Activated CD4-positive, CD25-positive, alpha-beta regulatory T cell treated with anti-CD3 and anti-CD28 coated beads, Interleukin-2, amount 50 U/mL, for 72 hours (primary cell): ENCODE measurements around the gene AGL.
"Not testable (repeated sequence)": the region's sequence is repeated elsewhere in the genome, so short reads cannot be mapped to it uniquely, and the experiment has no call there.

Experiments used
- DNase-seq: peaks from one replicate; pipeline ENCODE4 v3.0.0; 2021

AGL gene

DNA sequence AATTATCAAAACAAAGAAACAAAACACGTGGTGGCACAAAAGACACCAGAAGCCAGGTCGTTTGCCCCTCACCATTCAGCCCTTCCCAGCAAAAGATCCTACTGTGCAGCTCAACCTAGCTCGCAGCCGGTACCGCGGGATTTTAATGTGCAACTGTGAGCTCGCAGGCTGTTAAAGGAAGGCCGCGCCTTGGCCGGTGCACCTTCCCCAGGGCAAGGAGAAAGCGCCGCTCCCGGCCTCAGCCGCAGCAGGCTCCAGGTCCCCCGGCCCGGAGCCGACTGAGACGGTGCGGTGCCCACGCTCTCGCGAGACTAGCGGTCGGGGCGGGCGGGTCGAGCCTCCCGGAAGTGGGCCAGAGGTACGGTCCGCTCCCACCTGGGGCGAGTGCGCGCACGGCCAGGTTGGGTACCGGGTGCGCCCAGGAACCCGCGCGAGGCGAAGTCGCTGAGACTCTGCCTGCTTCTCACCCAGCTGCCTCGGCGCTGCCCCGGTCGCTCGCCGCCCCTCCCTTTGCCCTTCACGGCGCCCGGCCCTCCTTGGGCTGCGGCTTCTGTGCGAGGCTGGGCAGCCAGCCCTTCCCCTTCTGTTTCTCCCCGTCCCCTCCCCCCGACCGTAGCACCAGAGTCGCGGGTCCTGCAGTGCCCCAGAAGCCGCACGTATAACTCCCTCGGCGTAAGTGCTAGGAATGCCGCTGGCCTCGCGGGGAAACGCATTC lies at the start of gene AGL:
Gene AGL (plus strand): TSS at position 618 of the 715 bp plus-strand sequence. CDS start 682 bp downstream, outside the sequence.
- DNase-seq = peak; percentile 88

GRCh38 chr1:99801584-99801983 lies 48.6 kb upstream of the AGL start:
- DNase-seq = no peak

DNA sequence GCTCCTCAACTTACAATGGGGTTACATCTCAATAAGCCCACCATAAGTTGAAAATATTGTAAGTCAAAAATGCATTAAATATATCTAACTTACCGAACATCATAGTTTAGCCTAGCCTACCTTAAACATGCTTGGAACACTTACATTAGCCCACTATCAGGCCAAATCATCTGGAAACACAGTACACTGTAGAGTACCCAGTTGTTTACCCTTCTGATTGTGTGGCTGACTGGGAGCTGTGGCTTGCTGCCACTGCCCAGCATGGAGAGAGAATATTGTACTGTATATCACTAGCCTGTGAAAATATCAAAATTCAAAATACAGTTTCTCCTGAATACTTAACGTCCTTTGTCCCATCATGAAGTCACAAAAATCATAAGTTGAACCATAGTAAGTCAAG lies 43.3 kb upstream of the AGL start:
- no peak for DNase-seq

DNA sequence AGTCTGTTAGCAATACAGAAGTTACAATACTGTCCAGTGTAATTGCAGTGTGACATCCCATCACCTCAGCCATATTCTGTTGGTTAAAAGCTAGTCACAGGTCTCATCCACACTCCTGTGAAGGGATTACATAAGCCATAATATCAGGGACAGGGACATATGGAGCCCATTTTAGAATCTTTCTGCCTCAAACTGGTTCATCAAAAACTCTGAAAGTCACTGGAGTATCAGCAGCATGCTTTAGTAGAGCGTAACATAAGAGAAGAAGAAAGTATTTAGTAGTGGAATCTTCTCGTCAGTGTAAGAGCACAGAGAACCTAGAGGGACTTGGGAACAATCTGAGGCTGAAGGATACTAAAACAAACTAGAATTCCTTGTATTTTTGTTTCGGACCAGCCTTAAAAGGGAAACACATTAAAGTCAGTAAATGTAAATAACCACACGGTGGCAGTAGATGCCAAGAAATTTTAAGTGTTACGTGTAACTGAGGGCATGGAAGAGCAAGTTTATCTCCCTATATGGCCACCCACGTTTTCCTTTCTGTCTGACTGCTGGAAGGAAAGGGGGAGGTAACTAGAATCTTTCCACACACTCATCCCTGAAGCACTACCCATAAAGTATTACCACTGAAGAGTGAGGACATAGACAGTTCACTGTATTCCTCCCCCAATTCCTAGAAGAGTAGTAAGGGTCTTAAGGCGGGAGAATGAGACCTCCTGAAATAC lies 41.6 kb upstream of the AGL start:
- no peak for DNase-seq

GRCh38 chr1:99811075-99811474 lies 39.1 kb upstream of the AGL start:
- DNase-seq = no peak

- no peak for DNase-seq
These were observed 38.4 kb upstream of the AGL start for GRCh38 chr1:99811747-99812146.

DNA sequence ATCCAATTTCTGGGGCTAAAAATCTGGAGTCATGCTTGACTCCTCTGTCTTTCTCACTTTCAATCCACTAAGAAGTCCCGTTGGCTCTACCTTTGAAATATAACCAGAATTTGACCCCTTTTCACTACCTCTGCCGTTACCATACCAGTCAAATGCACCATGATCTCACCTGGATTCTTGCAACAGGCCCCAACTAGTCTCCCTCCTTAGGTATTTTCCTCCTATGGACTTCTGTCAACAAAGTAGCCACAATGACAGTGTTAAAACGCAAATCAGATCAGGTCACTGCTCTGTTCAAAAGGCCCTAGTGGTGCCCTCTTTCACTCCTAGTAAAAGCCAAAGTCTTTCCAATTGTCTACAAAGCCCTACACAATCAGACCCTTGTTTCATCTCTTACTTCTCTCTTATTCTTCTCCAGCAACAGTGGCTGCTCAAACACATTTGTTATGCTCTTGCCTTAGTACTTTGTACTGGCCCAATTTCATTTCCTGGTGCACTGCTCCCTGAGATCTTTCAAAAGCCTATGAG lies 35.7 kb upstream of the AGL start:
- DNase-seq = no peak

DNA sequence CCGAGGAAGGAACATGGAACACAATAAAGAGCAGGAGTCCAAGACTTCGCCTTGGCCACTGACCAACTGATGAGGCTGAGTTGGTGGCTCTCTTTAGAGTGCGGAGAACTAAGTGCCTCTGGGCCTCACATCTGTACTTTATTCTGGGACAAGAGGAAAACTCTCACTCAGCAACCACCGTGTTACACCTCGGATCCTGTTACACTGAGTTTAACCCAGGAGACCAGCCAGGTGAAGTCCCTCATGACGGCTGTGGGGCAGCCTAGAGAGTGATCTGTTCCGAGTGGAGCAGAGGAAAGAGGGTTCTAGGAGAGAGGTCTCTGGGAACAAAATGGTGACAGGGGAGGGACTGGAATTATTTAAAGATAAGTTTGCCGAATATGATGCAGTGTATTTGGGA lies 33.5 kb upstream of the AGL start:
- no peak for DNase-seq

DNA sequence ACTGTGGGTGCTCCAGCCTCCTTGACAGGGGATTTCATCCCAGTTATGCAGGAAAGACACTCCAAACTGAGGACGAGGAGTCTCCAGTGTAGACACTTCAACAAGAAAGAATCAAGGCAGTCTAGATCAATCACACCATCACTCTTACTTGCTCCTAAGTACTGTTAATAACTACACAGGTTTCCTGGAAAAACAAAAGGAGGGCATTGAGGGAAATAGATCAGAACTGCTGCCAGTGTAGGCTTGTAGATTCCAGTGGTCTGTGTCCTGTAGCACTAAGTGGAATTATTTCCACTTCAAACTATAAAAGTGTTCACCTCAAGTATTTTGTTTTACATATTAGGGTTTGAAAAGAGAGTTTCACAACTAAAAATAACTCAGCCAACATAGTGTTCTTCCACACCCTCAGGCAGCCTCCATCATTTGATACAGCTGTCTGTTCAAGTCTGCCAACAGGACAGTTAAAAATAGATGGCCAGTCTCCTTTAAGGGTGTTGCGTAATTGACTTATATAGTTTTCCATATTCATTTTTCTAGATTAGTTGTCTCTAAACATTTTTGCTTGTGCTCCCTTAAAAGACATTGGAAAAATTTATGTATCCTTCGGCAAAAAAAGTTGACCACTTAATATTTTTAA lies 32.0 kb upstream of the AGL start:
- no peak for DNase-seq

- DNase-seq = no peak
These were observed 29.6 kb upstream of the AGL start for GRCh38 chr1:99820546-99820945.

- no peak for DNase-seq
These were observed 25.1 kb upstream of the AGL start for GRCh38 chr1:99825098-99825497.

- DNase-seq = no peak
These were observed 24.5 kb upstream of the AGL start for GRCh38 chr1:99825702-99826101.

GRCh38 chr1:99827970-99828369 lies 22.2 kb upstream of the AGL start:
- no peak for DNase-seq

DNA sequence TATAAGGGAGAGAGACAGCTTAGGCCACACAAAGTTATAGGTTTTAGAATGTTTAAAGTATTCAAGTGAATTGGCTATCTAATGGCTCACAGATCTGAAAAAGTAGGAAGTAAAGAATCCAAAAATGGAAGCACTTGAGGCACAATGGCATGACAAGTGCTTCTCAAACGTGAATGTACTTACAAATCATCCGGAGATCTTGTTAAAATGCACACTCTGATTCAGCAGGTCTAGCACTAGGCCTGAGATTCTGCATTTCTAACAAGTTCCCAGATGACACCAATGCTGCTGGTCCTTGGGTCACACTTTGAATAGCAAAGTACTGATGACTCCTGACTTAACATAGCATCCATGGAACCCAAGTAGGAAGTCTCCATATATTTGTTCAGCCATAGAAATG lies 20.9 kb upstream of the AGL start:
- no peak for DNase-seq

GRCh38 chr1:99833911-99834310 lies 16.2 kb upstream of the AGL start:
- DNase-seq = not testable (repeated sequence)

- not testable (repeated sequence) for DNase-seq
These were observed 13.7 kb upstream of the AGL start for GRCh38 chr1:99836171-99837103.

DNA sequence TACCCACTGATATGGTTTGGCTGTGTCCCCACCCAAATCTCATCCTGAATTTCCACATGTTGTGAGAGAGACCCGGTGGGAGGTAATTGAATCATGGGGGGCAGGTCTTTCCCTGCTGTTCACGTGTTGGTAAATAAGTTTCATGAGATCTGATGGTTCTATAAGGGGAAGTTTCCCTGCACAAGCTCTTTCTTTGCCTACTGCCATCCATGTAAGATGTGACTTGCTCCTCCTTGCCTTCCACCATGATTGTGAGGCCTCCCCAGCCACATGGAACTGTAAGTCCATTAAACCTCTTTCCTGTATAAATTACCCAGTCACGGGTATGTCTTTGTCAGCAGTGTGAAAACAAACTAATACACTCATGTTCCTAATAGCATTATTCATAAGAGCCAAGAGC lies 9.8 kb upstream of the AGL start:
- DNase-seq = not testable (repeated sequence)

GRCh38 chr1:99843760-99844159 lies 6.4 kb upstream of the AGL start:
- no peak for DNase-seq

DNA sequence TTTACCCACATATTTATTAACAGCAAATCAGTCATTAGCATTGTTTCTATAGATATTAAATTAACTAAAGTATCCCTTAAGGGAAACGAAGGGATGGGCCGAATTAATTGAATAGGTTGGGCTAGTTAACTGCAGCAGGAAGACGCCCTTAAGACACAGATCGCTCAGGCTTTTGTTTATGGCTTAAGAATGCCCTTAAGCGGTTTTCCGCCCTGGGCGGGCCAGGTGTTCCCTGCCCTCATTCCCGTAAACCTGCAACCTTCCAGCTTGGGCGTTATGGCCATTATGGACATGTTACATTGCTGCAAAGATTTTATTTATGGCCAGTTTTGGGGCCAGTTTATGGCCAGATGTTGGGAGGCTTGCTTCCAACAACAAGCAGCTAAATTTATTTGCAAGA lies 5.0 kb upstream of the AGL start:
- not testable (repeated sequence) for DNase-seq

- no peak for DNase-seq
These were observed 783 bp upstream of the AGL start for GRCh38 chr1:99849413-99849743.

- DNase-seq = no peak
These were observed 514 bp downstream of the AGL start for GRCh38 chr1:99850459-99851291.
